Left ventricle myocardium inferior (tissue), 1 donor: ENCODE results near the gene COL24A1. TPM values are rescaled to one million over a fixed set of nuclear protein-coding genes. Genes with fewer than 3 reads are reported as not detected.

Experiments
- DNase-seq: peaks from one replicate; pipeline ENCODE4 v3.0.0-alpha.2; 2020
- H3K27ac ChIP-seq: fragments of 200-600 bp; replicated peaks from 2 replicates; pipeline ENCODE4 v1.8.0; 2021
- H3K27me3 ChIP-seq: fragments of 200-600 bp; 2 replicates; pipeline ENCODE4 v1.8.0; 2021; ENCODE audit warnings: low read depth
- H3K36me3 ChIP-seq: fragments of 200-600 bp; 2 replicates; pipeline ENCODE4 v1.8.0; 2021
- H3K4me1 ChIP-seq: fragments of 200-600 bp; 2 replicates; pipeline ENCODE4 v1.8.0; 2021
- H3K4me3 ChIP-seq: fragments of 200-600 bp; 2 replicates; pipeline ENCODE4 v1.8.0; 2021; ENCODE audit warnings: mild to moderate bottlenecking, moderate library complexity
- H3K9me3 ChIP-seq: fragments of 200-600 bp; replicated peaks from 2 replicates; pipeline ENCODE4 v1.8.0; 2021
- CTCF ChIP-seq: fragments of 200-600 bp; IDR thresholded peaks from 2 replicates; pipeline ENCODE4 v1.8.0; 2021; ENCODE audit warnings: antibody characterized with exemption, mild to moderate bottlenecking, borderline replicate concordance
- intact Hi-C: fragments of 100-400 bp; cut with micrococcal nuclease; formaldehyde crosslinking; loops from one replicate; pipeline ENCODE4 v1.11.0; 2022
- total RNA-seq: library from RNA; stranded (reverse); fragmentation: NEBNext Ultra II Directional; extraction: Animal tissue kit (Norgen Biotek cat#: 25700); gene quantifications from one replicate; pipeline ENCODE4 v1.2.1, GENCODE V29; 2021
- donor health status: DM: no; HTN: yes; CAD: no; lungs with severe emphysema.

COL24A1 gene
- total RNA-seq, 1 donor from 2014 or later, result 0.74 TPM

DNA sequence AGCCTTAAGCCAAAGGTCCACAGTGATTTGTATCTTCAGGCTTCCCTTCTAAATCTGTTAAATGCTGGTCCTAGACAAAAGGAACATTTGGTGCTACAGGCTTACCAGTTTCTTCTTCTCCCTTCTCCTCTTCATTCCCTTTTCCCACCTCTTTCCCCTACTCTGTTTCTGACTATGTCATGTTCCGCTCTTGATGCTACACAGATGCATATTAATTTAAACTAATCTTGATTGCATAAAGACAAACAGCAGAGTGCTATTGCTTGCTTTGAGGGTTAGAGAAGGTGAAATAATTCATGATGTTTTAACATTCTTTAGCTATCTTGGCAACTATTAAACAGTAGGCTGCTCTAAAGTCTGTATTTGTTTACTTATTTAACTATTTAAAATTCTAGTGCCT lies 34.3 kb upstream of the COL24A1 start:
- Histone ChIP-seq H3K4me3 (no peak overlapping the region), H3K9me3 (no peaks in the 10 kb centered on the region), H3K27me3 (no peaks in the 10 kb centered on the region), H3K36me3 (no peaks in the 10 kb centered on the region), H3K4me1 (no peaks in the 10 kb centered on the region), H3K27ac (no peak overlapping the region)
- no peak for TF ChIP-seq CTCF
- intact Hi-C loops, result no loop called here
- DNase-seq, result no peak

DNA sequence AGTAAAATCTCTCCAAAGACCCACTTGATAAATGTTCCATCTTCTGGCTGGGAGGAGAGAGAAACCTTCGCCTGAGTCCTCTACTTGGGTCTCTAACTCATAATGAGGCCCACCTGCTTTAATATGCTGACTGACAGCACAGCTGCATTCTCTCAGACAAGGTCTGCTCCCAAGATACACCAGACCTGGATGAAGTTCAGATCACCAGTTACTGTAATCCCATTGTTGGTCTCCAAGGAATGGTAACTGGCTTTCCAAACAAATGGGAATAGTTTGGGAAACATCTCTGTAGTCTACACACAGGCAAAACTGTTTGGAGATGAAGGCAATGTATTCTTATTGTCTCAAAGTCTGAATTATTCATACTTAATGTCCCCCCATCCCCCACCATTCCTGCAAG lies 27.9 kb upstream of the COL24A1 start:
- H3K4me3 ChIP-seq, result no peak overlapping the region
- H3K9me3 ChIP-seq, result peaks cover 2% of the 10 kb centered on the region
- H3K36me3 ChIP-seq, result no peaks in the 10 kb centered on the region
- H3K27me3 ChIP-seq, result no peaks in the 10 kb centered on the region
- peak overlapping the region; percentile 49 for H3K27ac ChIP-seq
- intact Hi-C loops, result no loop called here
- no peaks in the 10 kb centered on the region for H3K4me1 ChIP-seq
- TF ChIP-seq CTCF, result no peak
- no peak for DNase-seq

- no peaks in the 10 kb centered on the region for H3K36me3 ChIP-seq
- DNase-seq, result no peak
- peak overlapping the region; percentile 49 for H3K27ac ChIP-seq
- peaks cover 2% of the 10 kb centered on the region for H3K9me3 ChIP-seq
- no peak overlapping the region for H3K4me3 ChIP-seq
- no peak for TF ChIP-seq CTCF
- H3K4me1 ChIP-seq, result no peaks in the 10 kb centered on the region
- H3K27me3 ChIP-seq, result no peaks in the 10 kb centered on the region
- intact Hi-C loops, result no loop called here
These were observed 27.2 kb upstream of the COL24A1 start for GRCh38 chr1:86183810-86184209.

DNA sequence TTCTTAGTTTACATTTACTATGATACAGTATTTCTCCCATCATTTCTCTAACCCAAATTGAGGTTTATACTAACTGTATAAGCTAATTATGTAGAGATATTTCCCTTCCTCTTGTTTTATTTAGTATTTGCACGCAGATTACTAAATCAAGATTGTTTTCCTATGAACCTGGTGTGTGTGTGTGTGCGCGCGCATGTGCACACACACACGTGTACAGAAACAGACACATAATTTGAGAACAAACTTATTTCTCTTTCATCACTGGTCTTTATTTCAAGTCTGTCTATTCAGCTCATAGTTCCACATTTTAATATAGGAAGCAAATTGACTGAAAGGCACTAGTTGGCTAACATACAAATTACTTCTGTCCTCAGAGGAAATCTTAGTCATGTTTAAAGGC lies 19.7 kb upstream of the COL24A1 start:
- intact Hi-C loops, result no loop called here
- no peak overlapping the region for H3K27ac ChIP-seq
- TF ChIP-seq CTCF, result no peak

DNA sequence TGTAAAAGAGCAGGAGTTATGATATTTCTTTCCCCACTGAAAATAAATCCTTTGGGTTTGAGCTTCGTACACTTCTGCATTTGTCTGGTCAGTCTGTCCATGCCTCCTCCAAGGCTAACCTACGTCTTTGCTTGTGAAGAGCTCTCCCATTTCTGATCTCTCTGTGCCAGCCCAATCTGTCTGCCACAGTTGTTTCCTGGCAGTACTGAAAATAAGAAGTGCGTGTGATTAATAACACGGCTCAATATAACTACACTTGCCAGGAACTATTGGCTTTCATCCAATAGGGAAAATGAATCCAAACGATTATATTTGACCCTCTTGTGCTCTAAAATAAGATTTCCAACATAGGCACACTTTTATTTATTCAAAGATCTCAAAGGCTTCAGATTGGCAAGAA lies 19.2 kb upstream of the COL24A1 start:
- no peak for DNase-seq
- H3K9me3 ChIP-seq, result no peaks in the 10 kb centered on the region
- no peaks in the 10 kb centered on the region for H3K36me3 ChIP-seq
- no peaks in the 10 kb centered on the region for H3K4me1 ChIP-seq
- H3K4me3 ChIP-seq, result no peak overlapping the region
- TF ChIP-seq CTCF, result no peak
- no peaks in the 10 kb centered on the region for H3K27me3 ChIP-seq
- H3K27ac ChIP-seq, result no peak overlapping the region
- intact Hi-C loops, result no loop called here

More for the DNA sequence above, 19.7 kb upstream of the COL24A1 start:
- no peaks in the 10 kb centered on the region for H3K4me1 ChIP-seq
- no peak overlapping the region for H3K4me3 ChIP-seq
- no peak for DNase-seq
- no peaks in the 10 kb centered on the region for H3K9me3 ChIP-seq
- H3K27me3 ChIP-seq, result no peaks in the 10 kb centered on the region
- H3K36me3 ChIP-seq, result no peaks in the 10 kb centered on the region

GRCh38 chr1:86169625-86170024 lies 13.1 kb upstream of the COL24A1 start:
- H3K27me3 ChIP-seq, result no peaks in the 10 kb centered on the region
- intact Hi-C loops, result no loop called here
- no peak for TF ChIP-seq CTCF
- H3K27ac ChIP-seq, result no peak overlapping the region
- no peak overlapping the region for H3K4me3 ChIP-seq
- peaks cover 14% of the 10 kb centered on the region for H3K9me3 ChIP-seq
- H3K36me3 ChIP-seq, result no peaks in the 10 kb centered on the region
- DNase-seq, result no peak
- no peaks in the 10 kb centered on the region for H3K4me1 ChIP-seq
